Kidney epithelial cell (primary cell): ENCODE data around the gene TAF11L10. TPM values are rescaled to one million over a fixed set of nuclear protein-coding genes. Genes with fewer than 3 reads are reported as not detected.
"Not testable (repeated sequence)": the region's sequence is repeated elsewhere in the genome, so short reads cannot be mapped to it uniquely, and the experiment has no call there.

Experiments used
- DNase-seq: peaks from one replicate; pipeline ENCODE4 v3.0.0-alpha.2; 2010; ENCODE audit warnings: low read depth
- H3K27me3 ChIP-seq: 2 replicates; pipeline ENCODE4 v1.6.0; 2011; ENCODE audit warnings: low read length; ENCODE audit not compliant: control insufficient read depth, insufficient read depth
- H3K36me3 ChIP-seq: 2 replicates; pipeline ENCODE4 v1.5.1; 2011; ENCODE audit warnings: low read length; ENCODE audit not compliant: control insufficient read depth, insufficient read depth
- H3K4me3 ChIP-seq: 2 replicates; pipeline ENCODE4 v1.5.1; 2011; ENCODE audit warnings: low read depth, mild to moderate bottlenecking, control low read depth, low read length
- CTCF ChIP-seq: IDR thresholded peaks from 2 replicates; pipeline ENCODE4 v1.5.1; 2011; ENCODE audit warnings: mild to moderate bottlenecking, moderate library complexity, low read length, control low read depth, inconsistent platforms; ENCODE audit not compliant: insufficient read depth, poor library complexity, severe bottlenecking
- total RNA-seq: library from RNA; depleted of rRNA; stranded (reverse); fragments of >200 nt; gene quantifications from 2 replicates; pipeline ENCODE4 v1.2.3, GENCODE V29; 2015

Gene TAF11L10
- not detected in 2 replicates for total RNA-seq

GRCh38 chr5:17597728-17598127 lies at the start of gene TAF11L10:
TAF11L10 (minus strand) TSS chr5:17597828.
- not testable (repeated sequence) for H3K27me3 ChIP-seq, H3K36me3 ChIP-seq, DNase-seq, H3K4me3 ChIP-seq

- DNase-seq = no peak
- no peaks in the 10 kb centered on the region for H3K36me3 ChIP-seq
- TF ChIP-seq CTCF = no peak
These were observed 36.5 kb upstream of the TAF11L10 start, which contains the start of gene TAF11L14 for GRCh38 chr5:17634160-17634559. TAF11L14 (plus strand) TSS chr5:17634460.

GRCh38 chr5:17631788-17632187 lies 34.2 kb upstream of the TAF11L10 start, which contains the start of gene TAF11L13:
TAF11L13 (plus strand) TSS chr5:17632088.
- not testable (repeated sequence) for H3K4me3 ChIP-seq, H3K27me3 ChIP-seq, H3K36me3 ChIP-seq, DNase-seq

More at GRCh38 chr5:17634160-17634559, 36.5 kb upstream of the TAF11L10 start, which contains the start of gene TAF11L14:
- Histone ChIP-seq H3K4me3 (no peak within 1 kb of the TSS), H3K27me3 (no peaks in the 10 kb centered on the region)

GRCh38 chr5:17625686-17626085 lies 28.1 kb upstream of the TAF11L10 start:
- no peak overlapping the region for H3K4me3 ChIP-seq
- no peaks in the 10 kb centered on the region for H3K27me3 ChIP-seq
- TF ChIP-seq CTCF = no peak
- no peak for DNase-seq
- no peaks in the 10 kb centered on the region for H3K36me3 ChIP-seq

- no peak for TF ChIP-seq CTCF
- DNase-seq = no peak
- Histone ChIP-seq H3K27me3 (no peaks in the 10 kb centered on the region), H3K4me3 (no peak overlapping the region), H3K36me3 (no peaks in the 10 kb centered on the region)
These were observed 23.0 kb upstream of the TAF11L10 start for GRCh38 chr5:17620627-17621026.

- Histone ChIP-seq H3K36me3 (no peaks in the 10 kb centered on the region), H3K4me3 (no peak overlapping the region), H3K27me3 (no peaks in the 10 kb centered on the region)
- TF ChIP-seq CTCF = no peak
- DNase-seq = no peak
These were observed 21.7 kb upstream of the TAF11L10 start for GRCh38 chr5:17619354-17619753.

- TF ChIP-seq CTCF = no peak
- Histone ChIP-seq H3K4me3 (no peak overlapping the region), H3K36me3 (no peaks in the 10 kb centered on the region), H3K27me3 (no peaks in the 10 kb centered on the region)
- no peak for DNase-seq
These were observed 17.4 kb upstream of the TAF11L10 start for GRCh38 chr5:17614872-17615605.

GRCh38 chr5:17610092-17610491 lies 12.5 kb upstream of the TAF11L10 start, which contains the start of gene TAF11L12:
TAF11L12 (plus strand) TSS chr5:17610392.
- not testable (repeated sequence) for DNase-seq, H3K4me3 ChIP-seq, H3K27me3 ChIP-seq, H3K36me3 ChIP-seq

- not testable (repeated sequence) for H3K36me3 ChIP-seq, H3K4me3 ChIP-seq, H3K27me3 ChIP-seq, DNase-seq
These were observed 9.8 kb upstream of the TAF11L10 start for GRCh38 chr5:17607461-17607860.
